ENCODE measurements around the gene ARHGEF11.

Gene ARHGEF11

GRCh38 chr1:156926175-156926574 is 119.4 kb downstream of the ARHGEF11 start:
- no peaks in the 10 kb centered on the region for H3K36me3 ChIP-seq (ENCODE audit: insufficient read depth, low read length)
- peaks cover 31% of the 10 kb centered on the region for H3K27me3 ChIP-seq (ENCODE audit: insufficient read depth, low read length, poor library complexity, severe bottlenecking)
- H2AFZ ChIP-seq (ENCODE audit: low read length): no peak overlapping the region
- no peaks in the 10 kb centered on the region for H3K79me2 ChIP-seq (ENCODE audit: insufficient read depth, low read length)
- H4K20me1 ChIP-seq (ENCODE audit: insufficient read depth, low read length, poor library complexity, severe bottlenecking): no peaks in the 10 kb centered on the region
- H3K9me2 ChIP-seq (replicated peaks; ENCODE audit: low read depth, low read length): no peaks in the 10 kb centered on the region
- H3K9ac ChIP-seq (ENCODE audit: low read depth, low read length, poor library complexity, severe bottlenecking): no peak overlapping the region
- H3K4me2 ChIP-seq (ENCODE audit: low read depth, low read length, poor library complexity, severe bottlenecking): no peak overlapping the region
- no peak overlapping the region for H3K4me3 ChIP-seq (ENCODE audit: low read length, poor library complexity, severe bottlenecking)
- H3F3A ChIP-seq (ENCODE audit: low read depth): no peaks in the 10 kb centered on the region
- no peaks in the 10 kb centered on the region for H3K9me3 ChIP-seq (ENCODE audit: insufficient read depth, low read depth, low read length)
- TF ChIP-seq, protein P1, sequence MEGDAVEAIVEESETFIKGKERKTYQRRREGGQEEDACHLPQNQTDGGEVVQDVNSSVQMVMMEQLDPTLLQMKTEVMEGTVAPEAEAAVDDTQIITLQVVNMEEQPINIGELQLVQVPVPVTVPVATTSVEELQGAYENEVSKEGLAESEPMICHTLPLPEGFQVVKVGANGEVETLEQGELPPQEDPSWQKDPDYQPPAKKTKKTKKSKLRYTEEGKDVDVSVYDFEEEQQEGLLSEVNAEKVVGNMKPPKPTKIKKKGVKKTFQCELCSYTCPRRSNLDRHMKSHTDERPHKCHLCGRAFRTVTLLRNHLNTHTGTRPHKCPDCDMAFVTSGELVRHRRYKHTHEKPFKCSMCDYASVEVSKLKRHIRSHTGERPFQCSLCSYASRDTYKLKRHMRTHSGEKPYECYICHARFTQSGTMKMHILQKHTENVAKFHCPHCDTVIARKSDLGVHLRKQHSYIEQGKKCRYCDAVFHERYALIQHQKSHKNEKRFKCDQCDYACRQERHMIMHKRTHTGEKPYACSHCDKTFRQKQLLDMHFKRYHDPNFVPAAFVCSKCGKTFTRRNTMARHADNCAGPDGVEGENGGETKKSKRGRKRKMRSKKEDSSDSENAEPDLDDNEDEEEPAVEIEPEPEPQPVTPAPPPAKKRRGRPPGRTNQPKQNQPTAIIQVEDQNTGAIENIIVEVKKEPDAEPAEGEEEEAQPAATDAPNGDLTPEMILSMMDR (conservative IDR thresholded peaks at IDR 0.05; ENCODE audit: low read length): no peak
- no peak for TF ChIP-seq EZH2phosphoT487 (IDR thresholded peaks at IDR 0.05; ENCODE audit: borderline replicate concordance)
- peaks cover 9% of the 10 kb centered on the region for H3K4me1 ChIP-seq (ENCODE audit: insufficient read depth, low read length, poor library complexity, severe bottlenecking)

GRCh38 chr1:156925154-156926010 is 120.2 kb downstream of the ARHGEF11 start:
- H4K20me1 ChIP-seq (ENCODE audit: insufficient read depth, low read length, poor library complexity, severe bottlenecking): no peaks in the 10 kb centered on the region
- H3K4me1 ChIP-seq (ENCODE audit: insufficient read depth, low read length, poor library complexity, severe bottlenecking): peaks cover 9% of the 10 kb centered on the region
- H3K27me3 ChIP-seq (ENCODE audit: insufficient read depth, low read length, poor library complexity, severe bottlenecking): peaks cover 31% of the 10 kb centered on the region
- no peaks in the 10 kb centered on the region for H3F3A ChIP-seq (ENCODE audit: low read depth)
- no peak for TF ChIP-seq EZH2phosphoT487 (IDR thresholded peaks at IDR 0.05; ENCODE audit: borderline replicate concordance)
- TF ChIP-seq, protein P1 (conservative IDR thresholded peaks at IDR 0.05; ENCODE audit: low read length): no peak
- no peak overlapping the region for H3K4me3 ChIP-seq (ENCODE audit: low read length, poor library complexity, severe bottlenecking)
- H3K36me3 ChIP-seq (ENCODE audit: insufficient read depth, low read length): no peaks in the 10 kb centered on the region
- H3K9ac ChIP-seq (ENCODE audit: low read depth, low read length, poor library complexity, severe bottlenecking): no peak overlapping the region
- H3K4me2 ChIP-seq (ENCODE audit: low read depth, low read length, poor library complexity, severe bottlenecking): no peak overlapping the region
- no peaks in the 10 kb centered on the region for H3K9me2 ChIP-seq (replicated peaks; ENCODE audit: low read depth, low read length)
- no peak overlapping the region for H2AFZ ChIP-seq (ENCODE audit: low read length)
- no peaks in the 10 kb centered on the region for H3K9me3 ChIP-seq (ENCODE audit: insufficient read depth, low read depth, low read length)
- H3K79me2 ChIP-seq (ENCODE audit: insufficient read depth, low read length): no peaks in the 10 kb centered on the region

GRCh38 chr1:156924478-156925153 is 120.9 kb downstream of the ARHGEF11 start:
- Histone ChIP-seq H3K9ac (ENCODE audit: low read depth, low read length, poor library complexity, severe bottlenecking) (no peak overlapping the region), H3K9me3 (ENCODE audit: insufficient read depth, low read depth, low read length) (no peaks in the 10 kb centered on the region), H3K36me3 (ENCODE audit: insufficient read depth, low read length) (no peaks in the 10 kb centered on the region), H3K27me3 (ENCODE audit: insufficient read depth, low read length, poor library complexity, severe bottlenecking) (peaks cover 31% of the 10 kb centered on the region), H3K79me2 (ENCODE audit: insufficient read depth, low read length) (no peaks in the 10 kb centered on the region), H3K4me3 (ENCODE audit: low read length, poor library complexity, severe bottlenecking) (no peak overlapping the region), H4K20me1 (ENCODE audit: insufficient read depth, low read length, poor library complexity, severe bottlenecking) (no peaks in the 10 kb centered on the region), H3F3A (ENCODE audit: low read depth) (no peaks in the 10 kb centered on the region), H2AFZ (ENCODE audit: low read length) (no peak overlapping the region), H3K4me2 (ENCODE audit: low read depth, low read length, poor library complexity, severe bottlenecking) (no peak overlapping the region), H3K4me1 (ENCODE audit: insufficient read depth, low read length, poor library complexity, severe bottlenecking) (peaks cover 9% of the 10 kb centered on the region), H3K9me2 (replicated peaks; ENCODE audit: low read depth, low read length) (no peaks in the 10 kb centered on the region)
- TF ChIP-seq, protein P1 (conservative IDR thresholded peaks at IDR 0.05; ENCODE audit: low read length): no peak
- TF ChIP-seq EZH2phosphoT487 (IDR thresholded peaks at IDR 0.05; ENCODE audit: borderline replicate concordance): no peak
